ENCODE measurements around the gene CDC42EP2. TPM values are rescaled to one million over a fixed set of nuclear protein-coding genes. Genes with fewer than 3 reads are reported as not detected.

CDC42EP2 gene
- total RNA-seq = 13.3 and 17.2 TPM in 2 replicates

GRCh38 chr11:65314501-65315203 lies at the start of gene CDC42EP2:
Gene CDC42EP2, plus strand, starts transcription at chr11:65314866. Its CDS starts 6,033 bp downstream, at chr11:65320899.

GRCh38 chr11:65354265-65355012 lies 39.8 kb downstream of the CDC42EP2 start, which contains the start of gene TIGD3:
Gene TIGD3, plus strand, starts transcription at chr11:65354751. Its CDS starts 1,058 bp downstream, at chr11:65355809.

Other genes with a start within 250 kb of the CDC42EP2 start
- gene CDCA5, start 230.8 kb upstream of the CDC42EP2 start, total RNA-seq = 7.1 and 18.6 TPM in 2 replicates
- gene ZFPL1, start 230.6 kb upstream of the CDC42EP2 start, total RNA-seq = 34.0 and 36.2 TPM in 2 replicates
- 153 and 194 TPM in 2 replicates for gene VPS51, start 218.7 kb upstream of the CDC42EP2 start, total RNA-seq
- 13.1 and 49.4 TPM in 2 replicates for gene TM7SF2, start 203.0 kb upstream of the CDC42EP2 start, total RNA-seq
- 11.4 and 12.0 TPM in 2 replicates for gene ZNHIT2, start 197.2 kb upstream of the CDC42EP2 start, total RNA-seq
- 229 and 277 TPM in 2 replicates for gene FAU, start 192.7 kb upstream of the CDC42EP2 start, total RNA-seq
- gene MRPL49, start 192.5 kb upstream of the CDC42EP2 start, total RNA-seq = 43.4 and 52.5 TPM in 2 replicates
- 19.4 and 47.6 TPM in 2 replicates for gene SYVN1, start 180.3 kb upstream of the CDC42EP2 start, total RNA-seq
- not detected in 2 replicates for gene SPDYC, start 144.6 kb upstream of the CDC42EP2 start, total RNA-seq
- gene CAPN1, start 132.9 kb upstream of the CDC42EP2 start, total RNA-seq = 88.1 and 117 TPM in 2 replicates
- gene POLA2, start 52.9 kb upstream of the CDC42EP2 start, total RNA-seq = 5.9 and 23.0 TPM in 2 replicates
- 33.5 and 41.6 TPM in 2 replicates for gene DPF2, start 19.0 kb downstream of the CDC42EP2 start, total RNA-seq
- gene TIGD3, start 39.9 kb downstream of the CDC42EP2 start, total RNA-seq = 0.11 and 0.37 TPM in 2 replicates
- gene SLC25A45, start 67.8 kb downstream of the CDC42EP2 start, total RNA-seq = 0.75 and 1.3 TPM in 2 replicates
- gene FRMD8, start 71.8 kb downstream of the CDC42EP2 start, total RNA-seq = 37.1 and 61.4 TPM in 2 replicates
- 158 and 162 TPM in 2 replicates for gene NEAT1, start 107.9 kb downstream of the CDC42EP2 start, total RNA-seq
- gene MALAT1, start 184.2 kb downstream of the CDC42EP2 start, total RNA-seq = 13,505 and 18,804 TPM in 2 replicates
- gene SCYL1, start 210.2 kb downstream of the CDC42EP2 start, total RNA-seq = 78.7 and 105 TPM in 2 replicates
- 34.2 and 59.6 TPM in 2 replicates for gene LTBP3, start 243.5 kb downstream of the CDC42EP2 start, total RNA-seq